H9 (cell line): ENCODE measurements around the gene ADISSP. TPM values are rescaled to one million over a fixed set of nuclear protein-coding genes. Genes with fewer than 3 reads are reported as not detected.

Experiments used
- DNase-seq: peaks from one replicate; pipeline ENCODE4 v3.0.0-alpha.2; 2017
- H2AFZ ChIP-seq: one replicate; pipeline ENCODE4 v1.6.1; 2013; ENCODE audit warnings: mild to moderate bottlenecking, low read length, control low read depth, moderate library complexity
- H2AK5ac ChIP-seq: 2 replicates; pipeline ENCODE4 v1.6.1; 2013; ENCODE audit warnings: low read length, control low read depth, mixed read lengths; ENCODE audit not compliant: insufficient read length
- H2BK120ac ChIP-seq: one replicate; pipeline ENCODE4 v1.6.1; 2013; ENCODE audit warnings: low read depth, mild to moderate bottlenecking, low read length, control low read depth, inconsistent platforms; ENCODE audit not compliant: poor library complexity, severe bottlenecking
- H2BK12ac ChIP-seq: 2 replicates; pipeline ENCODE4 v1.6.1; 2013; ENCODE audit warnings: low read length, control low read depth, mixed read lengths, low read depth; ENCODE audit not compliant: insufficient read length
- H2BK15ac ChIP-seq: 2 replicates; pipeline ENCODE4 v1.6.1; 2013; ENCODE audit warnings: low read depth, low read length, control low read depth
- H2BK20ac ChIP-seq: one replicate; pipeline ENCODE4 v1.6.1; 2013; ENCODE audit warnings: low read depth, mild to moderate bottlenecking, low read length, control low read depth, inconsistent platforms; ENCODE audit not compliant: poor library complexity, severe bottlenecking
- H2BK5ac ChIP-seq: 2 replicates; pipeline ENCODE4 v1.6.1; 2013; ENCODE audit warnings: low read length, control low read depth, mixed read lengths; ENCODE audit not compliant: insufficient read length
- H3K14ac ChIP-seq: 2 replicates; pipeline ENCODE4 v1.6.1; 2013; ENCODE audit warnings: low read length, control low read depth; ENCODE audit not compliant: insufficient read depth
- H3K18ac ChIP-seq: 2 replicates; pipeline ENCODE4 v1.6.1; 2013; ENCODE audit warnings: low read depth, mild to moderate bottlenecking, mixed read lengths, low read length, control low read depth; ENCODE audit not compliant: insufficient read length
- H3K23ac ChIP-seq: 2 replicates; pipeline ENCODE4 v1.6.1; 2013; ENCODE audit warnings: low read length, control low read depth, mixed read lengths, low read depth; ENCODE audit not compliant: insufficient read length
- H3K23me2 ChIP-seq: 2 replicates; pipeline ENCODE4 v1.6.1; 2013; ENCODE audit warnings: low read depth, mild to moderate bottlenecking, mixed read lengths, low read length, control low read depth; ENCODE audit not compliant: insufficient read length, poor library complexity, severe bottlenecking
- H3K27ac ChIP-seq: 2 replicates; pipeline ENCODE4 v1.5.1; 2013; ENCODE audit warnings: low read length, control low read depth, mixed read lengths, low read depth; ENCODE audit not compliant: insufficient read length
- H3K27me3 ChIP-seq: 2 replicates; pipeline ENCODE4 v1.6.1; 2013; ENCODE audit warnings: low read length, control low read depth, inconsistent platforms; ENCODE audit not compliant: insufficient read depth
- H3K4ac ChIP-seq: 2 replicates; pipeline ENCODE4 v1.6.1; 2013; ENCODE audit warnings: low read depth, mild to moderate bottlenecking, control low read depth, inconsistent platforms, low read length, moderate library complexity
- H3K4me1 ChIP-seq: 2 replicates; pipeline ENCODE4 v1.6.1; 2013; ENCODE audit warnings: low read length, control low read depth, inconsistent platforms; ENCODE audit not compliant: insufficient read depth
- H3K4me2 ChIP-seq: 2 replicates; pipeline ENCODE4 v1.6.1; 2013; ENCODE audit warnings: low read length, control low read depth, mixed read lengths; ENCODE audit not compliant: insufficient read length, insufficient read depth
- H3K56ac ChIP-seq: 2 replicates; pipeline ENCODE4 v1.6.1; 2013; ENCODE audit warnings: low read depth, mild to moderate bottlenecking, mixed read lengths, low read length, control low read depth; ENCODE audit not compliant: insufficient read length
- H3K79me1 ChIP-seq: 2 replicates; pipeline ENCODE4 v1.6.1; 2013; ENCODE audit warnings: low read depth, mild to moderate bottlenecking, moderate library complexity, low read length, control low read depth, inconsistent platforms; ENCODE audit not compliant: insufficient read depth, poor library complexity, severe bottlenecking
- H3K79me2 ChIP-seq: 2 replicates; pipeline ENCODE4 v1.6.1; 2013; ENCODE audit warnings: low read length, control low read depth, inconsistent platforms; ENCODE audit not compliant: insufficient read depth
- H3K9ac ChIP-seq: 2 replicates; pipeline ENCODE4 v1.6.1; 2013; ENCODE audit warnings: low read length, control low read depth, mixed read lengths; ENCODE audit not compliant: insufficient read length; ENCODE audit errors: extremely low read depth
- H3K9me3 ChIP-seq: one replicate; pipeline ENCODE4 v1.6.1; 2013; ENCODE audit warnings: low read depth, low read length, inconsistent platforms; ENCODE audit not compliant: control insufficient read depth
- H3T11ph ChIP-seq: one replicate; pipeline ENCODE4 v1.6.1; 2013; ENCODE audit warnings: mild to moderate bottlenecking, low read length, control low read depth, inconsistent platforms
- H4K20me1 ChIP-seq: one replicate; pipeline ENCODE4 v1.6.1; 2013; ENCODE audit not compliant: control insufficient read depth, insufficient read length, insufficient read depth
- H4K5ac ChIP-seq: 2 replicates; pipeline ENCODE4 v1.6.1; 2013; ENCODE audit warnings: low read depth, mild to moderate bottlenecking, mixed read lengths, low read length, control low read depth; ENCODE audit not compliant: insufficient read length
- H4K8ac ChIP-seq: replicated peaks from 2 replicates; pipeline ENCODE4 v1.6.1; 2013; ENCODE audit warnings: low read length, control low read depth, mixed read lengths, low read depth; ENCODE audit not compliant: insufficient read length
- H4K91ac ChIP-seq: 2 replicates; pipeline ENCODE4 v1.6.1; 2013; ENCODE audit warnings: low read depth, mild to moderate bottlenecking, moderate library complexity, mixed read lengths, low read length, control low read depth; ENCODE audit not compliant: insufficient read length
- H3K27ac Mint-ChIP-seq, 3 experiments: 2 replicates in 2 of 3; 3 replicates in 1 of 3; pipeline ENCODE4 v1.8.0; 2020 to 2021; ENCODE audit warnings: mixed read lengths in 3 of 3, mild to moderate bottlenecking in 1 of 3, moderate library complexity in 1 of 3
- H3K27me3 Mint-ChIP-seq: 2 replicates; pipeline ENCODE4 v1.8.0; 2021; ENCODE audit warnings: low read depth, mild to moderate bottlenecking, moderate library complexity, mixed read lengths
- H3K36me3 Mint-ChIP-seq, 3 experiments: 2 replicates in 2 of 3; 3 replicates in 1 of 3; pipeline ENCODE4 v1.8.0; 2020 to 2021; ENCODE audit warnings: low read depth in 3 of 3, mixed read lengths in 3 of 3; ENCODE audit not compliant: insufficient read depth in 1 of 3
- H3K4me1 Mint-ChIP-seq, 2 experiments: 2 replicates each; pipeline ENCODE4 v1.8.0; 2020; ENCODE audit warnings: mixed read lengths in 2 of 2
- H3K4me3 Mint-ChIP-seq, 2 experiments: 2 replicates in 1 of 2; 3 replicates in 1 of 2; pipeline ENCODE4 v1.8.0; 2020 to 2021; ENCODE audit warnings: mild to moderate bottlenecking in 2 of 2, mixed read lengths in 2 of 2, moderate library complexity in 1 of 2
- H3K9me3 Mint-ChIP-seq, 2 experiments: 2 replicates in 1 of 2; 3 replicates in 1 of 2; pipeline ENCODE4 v1.8.0; 2020; ENCODE audit warnings: mild to moderate bottlenecking in 2 of 2, mixed read lengths in 2 of 2, moderate library complexity in 1 of 2
- WGBS: extraction: QIAGEN DNeasy Blood & Tissue Kit; methylation state at CpG from one replicate; pipeline ENCODE4 v1.1.7; 2013; ENCODE audit warnings: missing lambda C conversion rate, low lambda C conversion rate, mixed read lengths; ENCODE audit not compliant: insufficient read length; ENCODE audit errors: extremely low coverage; 5-methylcytosine and 5-hydroxymethylcytosine counted together
- total RNA-seq: library from RNA; stranded (reverse); gene quantifications from 2 replicates; pipeline ENCODE4 v1.2.1, GENCODE V29; 2021
- TF ChIP-seq, protein P1 (sequence below): fragments of 200-600 bp; sonication (generic); conservative IDR thresholded peaks from 3 replicates; pipeline ENCODE4 v1.8.0; 2021; ENCODE audit warnings: antibody characterized with exemption, mild to moderate bottlenecking

Gene ADISSP
- total RNA-seq, 1 experiment from 2014 or later: 80.9 TPM

DNA sequence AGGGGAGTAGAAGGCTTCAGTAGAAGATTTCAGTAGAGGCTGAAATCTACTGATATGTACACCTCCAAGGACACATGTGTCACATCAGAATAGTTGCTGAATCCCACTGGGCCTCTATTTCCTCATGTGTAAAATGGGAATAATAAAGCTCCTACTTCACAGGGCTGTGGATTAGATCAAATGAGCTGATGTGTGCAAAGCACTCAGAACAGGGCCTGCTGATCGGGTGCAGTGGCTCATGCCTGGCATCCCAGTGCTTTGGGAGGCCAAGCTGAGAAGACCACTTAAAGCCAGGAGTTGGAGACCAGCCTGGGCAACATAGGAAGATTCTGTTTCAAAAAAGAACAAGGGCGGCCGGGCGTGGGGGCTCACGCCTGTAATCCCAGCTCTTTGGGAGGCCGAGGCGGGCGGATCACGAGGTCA lies 44.7 kb upstream of the ADISSP start:
- no CpG with 5 or more reads among the region's 9 CpGs for WGBS
- Histone ChIP-seq H2AFZ (no peak overlapping the region), H3K23me2 (no peaks in the 10 kb centered on the region), H3K4me1 (peaks cover 3% of the 10 kb centered on the region; the same call in 1 of the 2 replicates), H3K4me2 (no peak overlapping the region), H3K27ac (no peak overlapping the region), H3K23ac (no peak overlapping the region), H3K9ac (no peak overlapping the region), H3K9me3 (no peaks in the 10 kb centered on the region), H3K79me2 (no peaks in the 10 kb centered on the region), H3K27me3 (no peaks in the 10 kb centered on the region), H3K14ac (no peak overlapping the region), H3K56ac (no peak overlapping the region), H3K4ac (no peak overlapping the region), H2BK5ac (no peak overlapping the region), H4K5ac (no peak overlapping the region), H2BK20ac (no peak overlapping the region), H4K8ac (no peak overlapping the region), H3K79me1 (no peaks in the 10 kb centered on the region), H3T11ph (no peak overlapping the region), H2BK15ac (no peak overlapping the region), H3K18ac (no peak overlapping the region), H2BK120ac (no peak overlapping the region), H4K20me1 (no peaks in the 10 kb centered on the region), H4K91ac (no peak overlapping the region), H2AK5ac (no peak overlapping the region), H2BK12ac (no peak overlapping the region)
- Mint-ChIP-seq H3K9me3 (no peaks in the 10 kb centered on the region), H3K4me1 (peaks cover 18 to 28% of the 10 kb centered on the region in 2 experiments), H3K27me3 (peaks cover 9% of the 10 kb centered on the region), H3K4me3 (no peak overlapping the region; a peak in 1 of 5 replicates), H3K36me3 (no peaks in the 10 kb centered on the region; a peak in 1 of 7 replicates), H3K27ac (no peak overlapping the region; a peak in 1 of 7 replicates)
- TF ChIP-seq, protein P1, sequence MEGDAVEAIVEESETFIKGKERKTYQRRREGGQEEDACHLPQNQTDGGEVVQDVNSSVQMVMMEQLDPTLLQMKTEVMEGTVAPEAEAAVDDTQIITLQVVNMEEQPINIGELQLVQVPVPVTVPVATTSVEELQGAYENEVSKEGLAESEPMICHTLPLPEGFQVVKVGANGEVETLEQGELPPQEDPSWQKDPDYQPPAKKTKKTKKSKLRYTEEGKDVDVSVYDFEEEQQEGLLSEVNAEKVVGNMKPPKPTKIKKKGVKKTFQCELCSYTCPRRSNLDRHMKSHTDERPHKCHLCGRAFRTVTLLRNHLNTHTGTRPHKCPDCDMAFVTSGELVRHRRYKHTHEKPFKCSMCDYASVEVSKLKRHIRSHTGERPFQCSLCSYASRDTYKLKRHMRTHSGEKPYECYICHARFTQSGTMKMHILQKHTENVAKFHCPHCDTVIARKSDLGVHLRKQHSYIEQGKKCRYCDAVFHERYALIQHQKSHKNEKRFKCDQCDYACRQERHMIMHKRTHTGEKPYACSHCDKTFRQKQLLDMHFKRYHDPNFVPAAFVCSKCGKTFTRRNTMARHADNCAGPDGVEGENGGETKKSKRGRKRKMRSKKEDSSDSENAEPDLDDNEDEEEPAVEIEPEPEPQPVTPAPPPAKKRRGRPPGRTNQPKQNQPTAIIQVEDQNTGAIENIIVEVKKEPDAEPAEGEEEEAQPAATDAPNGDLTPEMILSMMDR: no peak
- no peak for DNase-seq
